ENCODE data around the gene LHFPL2. TPM values are rescaled to one million over a fixed set of nuclear protein-coding genes. Genes with fewer than 3 reads are reported as not detected.
A peak's percentile ranks its signal among the peaks of the same experiment; 100 is the strongest.

The LHFPL2 gene
- total RNA-seq, 1 experiment from 2014 or later: 17.9 TPM

DNA sequence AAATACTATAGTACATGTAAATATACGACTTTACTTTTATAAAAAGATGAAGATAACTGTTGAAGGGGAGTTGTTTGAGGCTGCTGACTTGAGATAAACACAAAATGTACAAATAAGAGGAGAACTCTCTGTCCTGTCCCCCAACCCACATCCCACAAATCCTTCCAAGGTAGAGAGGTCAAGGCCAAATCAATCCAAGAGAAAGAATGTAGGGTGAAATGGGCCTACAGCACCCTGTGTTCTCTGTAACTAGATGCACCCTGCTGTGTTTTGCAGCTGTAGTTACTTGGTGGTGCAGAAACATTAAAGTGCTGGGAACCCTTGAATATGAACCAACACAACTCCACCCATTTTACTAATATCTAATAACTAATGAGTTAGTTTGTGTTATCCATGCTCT lies 2.0 kb upstream of the LHFPL2 start (continued):
- TF ChIP-seq TCF7L2 (IDR thresholded peaks at IDR 0.05; ENCODE audit: borderline replicate concordance, extremely low read depth, insufficient read depth, insufficient read length): no peak
- TF ChIP-seq RAD21 (IDR thresholded peaks at IDR 0.05; ENCODE audit: low read depth): no peak
- TF ChIP-seq EZH2phosphoT487 (IDR thresholded peaks at IDR 0.05; ENCODE audit: borderline replicate concordance): no peak
- TF ChIP-seq, protein P1, sequence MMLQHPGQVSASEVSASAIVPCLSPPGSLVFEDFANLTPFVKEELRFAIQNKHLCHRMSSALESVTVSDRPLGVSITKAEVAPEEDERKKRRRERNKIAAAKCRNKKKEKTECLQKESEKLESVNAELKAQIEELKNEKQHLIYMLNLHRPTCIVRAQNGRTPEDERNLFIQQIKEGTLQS (IDR thresholded peaks at IDR 0.05): no peak
- TF ChIP-seq SIN3A (IDR thresholded peaks at IDR 0.05; ENCODE audit: low read depth): no peak
- no peak for TF ChIP-seq CBX3 (IDR thresholded peaks at IDR 0.05; ENCODE audit: low read depth)
- TF ChIP-seq CEBPB (IDR thresholded peaks at IDR 0.05; ENCODE audit: low read depth): no peak
- TF ChIP-seq SP1 (IDR thresholded peaks at IDR 0.05; ENCODE audit: low read depth): no peak
- no peak for TF ChIP-seq YY1 (IDR thresholded peaks at IDR 0.05; ENCODE audit: extremely low read depth, insufficient replicate concordance, low read depth, low read length)

DNA sequence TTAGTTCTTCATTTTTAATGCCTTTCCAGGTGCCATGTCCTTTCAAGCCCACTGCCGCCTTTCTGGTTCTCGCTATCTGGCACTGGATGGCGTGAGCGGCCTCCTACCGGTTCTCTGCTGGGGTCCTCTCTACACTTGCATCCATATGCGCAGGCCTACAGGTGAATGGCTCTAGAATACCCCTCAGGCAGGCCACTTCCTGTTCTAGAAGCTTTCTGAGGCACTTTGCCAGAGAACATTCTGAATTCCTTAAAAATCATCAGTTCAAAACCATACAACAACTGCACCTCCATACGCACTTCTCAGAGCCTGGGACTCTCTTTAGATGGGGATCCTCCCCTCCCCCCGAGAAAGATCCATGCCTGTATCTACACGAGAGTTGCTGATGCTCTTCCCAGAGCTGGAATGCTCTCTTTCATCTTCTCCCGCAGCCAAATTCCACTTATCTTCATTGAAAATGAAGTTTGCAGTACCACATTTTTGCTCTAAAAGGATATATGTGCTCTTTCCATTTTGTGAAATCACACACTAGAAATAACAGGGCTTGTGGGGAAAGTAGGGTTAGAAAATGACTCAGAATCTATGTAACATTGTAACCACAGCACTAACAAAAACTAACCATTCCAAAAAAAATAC lies 1.4 kb upstream of the LHFPL2 start:
- DNase-seq (ENCODE audit: low read depth, low spot score) (no peak), ATAC-seq (no peak)
- intact Hi-C loops (cut with micrococcal nuclease): loop anchor here (5.0 to 10.0 kb wide), 2 partner anchors 145 to 237 kb away; no protein-coding TSS in a partner anchor
- ChIA-PET POLR2A (no interaction called here), CTCF (no interaction called here), RAD21 (ENCODE audit: low non-redundant PET in 1 of 2, low total read pairs in 2 of 2, uncharacterized antibody in 2 of 2, unreplicated experiment in 2 of 2) (no interaction called here)
- H3K4me1 ChIP-seq (ENCODE audit: control insufficient read depth in 1 of 2, insufficient read depth in 2 of 2, low read length in 2 of 2): peaks cover 10 to 24% of the 10 kb centered on the region in 2 experiments
- no TSS peak for BruUV-seq (replicated peaks)
- no peak overlapping the region for H3K27ac ChIP-seq (ENCODE audit: low read depth, low read length)
- H3K9me3 ChIP-seq (ENCODE audit: control insufficient read depth in 1 of 2, insufficient read depth in 1 of 2, low read depth in 1 of 2, low read length in 2 of 2): no peaks in the 10 kb centered on the region
- no peaks in the 10 kb centered on the region for H4K20me1 ChIP-seq (ENCODE audit: insufficient read depth)
- no peaks in the 10 kb centered on the region for H3K27me3 ChIP-seq (ENCODE audit: insufficient read depth, low read length)
- H3K36me3 ChIP-seq (ENCODE audit: control insufficient read depth in 1 of 2, insufficient read depth in 2 of 2, low read length in 2 of 2): 0 out of 4 replicates have a peak, but pooled peaks cover 0 to 5% of the 10 kb centered on the region in 2 experiments
- H3K9ac ChIP-seq (ENCODE audit: low read length): no peak overlapping the region
- H2AFZ ChIP-seq (ENCODE audit: low read depth, low read length, poor library complexity, severe bottlenecking): peak overlapping the region; percentile 79
- H3K79me2 ChIP-seq (ENCODE audit: insufficient read depth, low read length): peaks cover 24% of the 10 kb centered on the region
- H3K4me2 ChIP-seq (ENCODE audit: low read length): no peak overlapping the region
- no peaks in the 10 kb centered on the region for H3K9me2 ChIP-seq (ENCODE audit: insufficient read depth)
- H3K4me3 ChIP-seq (replicated peaks in 1 of 2; ENCODE audit: low read depth in 1 of 2, low read length in 2 of 2): no peak overlapping the region
- no peak for TF ChIP-seq SP1 (IDR thresholded peaks at IDR 0.05; ENCODE audit: low read depth)
- TF ChIP-seq, protein P1 (IDR thresholded peaks at IDR 0.05): no peak
- no peak for TF ChIP-seq RAD21 (IDR thresholded peaks at IDR 0.05; ENCODE audit: low read depth)
- no peak for TF ChIP-seq JUND (IDR thresholded peaks at IDR 0.05)
- no peak for TF ChIP-seq CBX3 (IDR thresholded peaks at IDR 0.05; ENCODE audit: low read depth)
- TF ChIP-seq ZNF274 (IDR thresholded peaks at IDR 0.05; ENCODE audit: low read depth, low read length): no peak
- TF ChIP-seq POLR2AphosphoS5 (IDR thresholded peaks at IDR 0.05; ENCODE audit: low read depth, low read length): no peak
- TF ChIP-seq, protein P2, sequence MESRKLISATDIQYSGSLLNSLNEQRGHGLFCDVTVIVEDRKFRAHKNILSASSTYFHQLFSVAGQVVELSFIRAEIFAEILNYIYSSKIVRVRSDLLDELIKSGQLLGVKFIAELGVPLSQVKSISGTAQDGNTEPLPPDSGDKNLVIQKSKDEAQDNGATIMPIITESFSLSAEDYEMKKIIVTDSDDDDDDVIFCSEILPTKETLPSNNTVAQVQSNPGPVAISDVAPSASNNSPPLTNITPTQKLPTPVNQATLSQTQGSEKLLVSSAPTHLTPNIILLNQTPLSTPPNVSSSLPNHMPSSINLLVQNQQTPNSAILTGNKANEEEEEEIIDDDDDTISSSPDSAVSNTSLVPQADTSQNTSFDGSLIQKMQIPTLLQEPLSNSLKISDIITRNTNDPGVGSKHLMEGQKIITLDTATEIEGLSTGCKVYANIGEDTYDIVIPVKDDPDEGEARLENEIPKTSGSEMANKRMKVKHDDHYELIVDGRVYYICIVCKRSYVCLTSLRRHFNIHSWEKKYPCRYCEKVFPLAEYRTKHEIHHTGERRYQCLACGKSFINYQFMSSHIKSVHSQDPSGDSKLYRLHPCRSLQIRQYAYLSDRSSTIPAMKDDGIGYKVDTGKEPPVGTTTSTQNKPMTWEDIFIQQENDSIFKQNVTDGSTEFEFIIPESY (IDR thresholded peaks at IDR 0.05; ENCODE audit: extremely low read depth, insufficient replicate concordance, low read length): no peak
- TF ChIP-seq SRF (IDR thresholded peaks at IDR 0.05; ENCODE audit: low read depth): no peak
- TF ChIP-seq POLR2A (IDR thresholded peaks at IDR 0.05; ENCODE audit: borderline replicate concordance, extremely low read depth, insufficient read depth, insufficient read length): no peak
- TF ChIP-seq, protein P3, sequence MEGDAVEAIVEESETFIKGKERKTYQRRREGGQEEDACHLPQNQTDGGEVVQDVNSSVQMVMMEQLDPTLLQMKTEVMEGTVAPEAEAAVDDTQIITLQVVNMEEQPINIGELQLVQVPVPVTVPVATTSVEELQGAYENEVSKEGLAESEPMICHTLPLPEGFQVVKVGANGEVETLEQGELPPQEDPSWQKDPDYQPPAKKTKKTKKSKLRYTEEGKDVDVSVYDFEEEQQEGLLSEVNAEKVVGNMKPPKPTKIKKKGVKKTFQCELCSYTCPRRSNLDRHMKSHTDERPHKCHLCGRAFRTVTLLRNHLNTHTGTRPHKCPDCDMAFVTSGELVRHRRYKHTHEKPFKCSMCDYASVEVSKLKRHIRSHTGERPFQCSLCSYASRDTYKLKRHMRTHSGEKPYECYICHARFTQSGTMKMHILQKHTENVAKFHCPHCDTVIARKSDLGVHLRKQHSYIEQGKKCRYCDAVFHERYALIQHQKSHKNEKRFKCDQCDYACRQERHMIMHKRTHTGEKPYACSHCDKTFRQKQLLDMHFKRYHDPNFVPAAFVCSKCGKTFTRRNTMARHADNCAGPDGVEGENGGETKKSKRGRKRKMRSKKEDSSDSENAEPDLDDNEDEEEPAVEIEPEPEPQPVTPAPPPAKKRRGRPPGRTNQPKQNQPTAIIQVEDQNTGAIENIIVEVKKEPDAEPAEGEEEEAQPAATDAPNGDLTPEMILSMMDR (IDR thresholded peaks at IDR 0.05 in 2 of 3, conservative IDR thresholded peaks at IDR 0.05 in 1 of 3; ENCODE audit: borderline replicate concordance in 1 of 3, insufficient read depth in 1 of 3, low read depth in 2 of 3, low read length in 2 of 3): no peak
- TF ChIP-seq CEBPB (IDR thresholded peaks at IDR 0.05; ENCODE audit: low read depth): no peak
- TF ChIP-seq SIN3A (IDR thresholded peaks at IDR 0.05; ENCODE audit: low read depth): no peak
